ENCODE data around the gene CFAP53. TPM values are rescaled to one million over a fixed set of nuclear protein-coding genes. Genes with fewer than 3 reads are reported as not detected.

CFAP53 gene
- polyA plus RNA-seq, 1 of the 3 experiments (the other 2 are of a cell fraction), result 1.6 TPM

DNA sequence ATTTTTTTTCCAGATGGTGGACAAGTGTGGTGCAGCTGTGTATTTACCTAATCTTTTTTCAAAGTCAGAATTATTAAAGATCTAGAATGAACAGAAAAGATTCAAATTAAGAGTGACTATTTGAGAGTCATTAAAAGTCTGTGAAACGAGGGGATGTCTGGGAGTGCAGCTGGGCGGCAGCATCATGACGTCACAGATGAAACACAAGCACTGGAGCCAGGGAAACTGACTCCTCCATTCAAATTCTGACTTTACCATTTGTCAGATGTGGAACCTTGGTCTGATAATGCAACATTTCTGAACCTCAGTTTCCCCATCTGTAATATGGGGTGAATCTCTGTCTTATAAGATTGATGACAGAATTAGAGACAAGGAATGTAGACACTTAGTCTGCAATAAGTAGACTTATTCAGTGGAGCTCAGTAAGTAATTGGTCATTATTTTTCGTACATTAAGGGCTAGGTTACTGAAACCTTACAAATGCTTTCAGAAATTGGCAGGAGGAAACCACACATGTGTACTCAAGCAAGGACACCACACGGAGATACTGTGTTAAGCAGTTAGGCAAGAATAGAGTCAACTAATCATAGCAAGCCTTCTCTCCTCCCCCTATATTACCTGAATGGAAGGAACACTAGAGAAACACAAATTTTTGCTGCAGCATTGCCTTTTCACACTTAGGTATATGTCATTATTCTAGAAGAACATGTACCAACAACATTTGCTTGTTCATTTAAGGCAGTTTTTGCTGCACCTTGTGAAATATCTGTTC lies 49.0 kb upstream of the CFAP53 start (continued):
- TF ChIP-seq TAF1 (IDR thresholded peaks at IDR 0.05; ENCODE audit: borderline replicate concordance, low read depth, low read length) (no peak), NFIC (IDR thresholded peaks at IDR 0.05; ENCODE audit: borderline replicate concordance) (no peak), JUND (IDR thresholded peaks at IDR 0.05) (no peak), TEAD4 (IDR thresholded peaks at IDR 0.05; ENCODE audit: borderline replicate concordance, insufficient read depth) (no peak), FOXM1 (IDR thresholded peaks at IDR 0.05; ENCODE audit: low read depth) (no peak)

DNA sequence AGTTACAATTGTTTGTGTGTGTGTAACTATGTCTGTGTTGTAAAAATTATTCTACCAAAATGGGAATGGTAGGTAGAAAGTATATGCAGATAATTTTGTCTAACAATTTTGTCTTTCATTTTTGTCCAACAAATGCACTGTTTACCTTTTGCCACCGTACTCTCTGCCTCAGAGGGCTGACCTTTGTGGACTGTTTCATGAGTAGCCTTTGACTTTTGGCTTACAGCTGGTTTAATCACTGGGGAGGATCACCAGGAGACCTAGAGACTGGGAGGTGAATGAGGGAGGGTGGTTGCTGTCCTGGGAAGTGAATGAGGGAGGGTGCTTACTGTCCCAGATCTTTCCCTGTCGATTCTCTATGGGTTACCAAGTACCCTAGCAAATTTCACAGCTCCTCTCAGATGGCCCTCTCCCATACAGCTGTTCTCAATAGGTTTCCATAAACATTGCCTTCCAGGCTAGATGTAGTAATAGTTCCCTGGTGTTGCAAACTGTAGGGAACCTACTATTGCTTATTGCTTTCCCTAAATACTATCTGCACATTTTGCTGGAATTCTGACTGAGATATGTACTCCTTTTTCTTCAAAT lies 47.7 kb upstream of the CFAP53 start:
- 0% methylated on average over 2 of the region's 2 CpGs for WGBS (ENCODE audit: low lambda C conversion rate)
- Histone ChIP-seq H3K9me2 (no peaks in the 10 kb centered on the region), H3K27me3 (ENCODE audit: insufficient read depth) (no peaks in the 10 kb centered on the region), H3K4me2 (no peak overlapping the region), H2AFZ (ENCODE audit: low read depth) (no peak overlapping the region), H3K36me3 (replicated peaks in 1 of 2; ENCODE audit: control insufficient read depth in 1 of 2, insufficient read depth in 2 of 2, low read length in 1 of 2) (no peaks in the 10 kb centered on the region), H3K4me3 (ENCODE audit: low read depth in 2 of 2, low read length in 1 of 2) (no peak overlapping the region), H3K79me2 (ENCODE audit: insufficient read depth) (no peaks in the 10 kb centered on the region), H3K9ac (no peak overlapping the region), H3K4me1 (ENCODE audit: control insufficient read depth in 1 of 2, insufficient read depth in 2 of 2, low read depth in 1 of 2, low read length in 1 of 2) (no peaks in the 10 kb centered on the region), H4K20me1 (ENCODE audit: insufficient read depth) (no peaks in the 10 kb centered on the region), H3F3A (replicated peaks; ENCODE audit: insufficient read depth) (no peaks in the 10 kb centered on the region), H3K9me3 (no peaks in the 10 kb centered on the region), H3K27ac (ENCODE audit: low read depth in 2 of 2, low read length in 1 of 2) (no peak overlapping the region)
- POLR2A ChIA-PET, result no interaction called here
- no peak for DNase-seq
- TF ChIP-seq, protein P1, sequence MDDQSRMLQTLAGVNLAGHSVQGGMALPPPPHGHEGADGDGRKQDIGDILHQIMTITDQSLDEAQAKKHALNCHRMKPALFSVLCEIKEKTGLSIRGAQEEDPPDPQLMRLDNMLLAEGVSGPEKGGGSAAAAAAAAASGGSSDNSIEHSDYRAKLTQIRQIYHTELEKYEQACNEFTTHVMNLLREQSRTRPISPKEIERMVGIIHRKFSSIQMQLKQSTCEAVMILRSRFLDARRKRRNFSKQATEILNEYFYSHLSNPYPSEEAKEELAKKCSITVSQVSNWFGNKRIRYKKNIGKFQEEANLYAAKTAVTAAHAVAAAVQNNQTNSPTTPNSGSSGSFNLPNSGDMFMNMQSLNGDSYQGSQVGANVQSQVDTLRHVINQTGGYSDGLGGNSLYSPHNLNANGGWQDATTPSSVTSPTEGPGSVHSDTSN (IDR thresholded peaks at IDR 0.05), result no peak
- no peak for TF ChIP-seq YY1 (IDR thresholded peaks at IDR 0.05; ENCODE audit: low read depth)
- CTCF ChIA-PET, result interaction anchor here (0.9 kb wide), 1 partner anchor 24 kb away, joined by 3 read pairs; no protein-coding TSS in a partner anchor

DNA sequence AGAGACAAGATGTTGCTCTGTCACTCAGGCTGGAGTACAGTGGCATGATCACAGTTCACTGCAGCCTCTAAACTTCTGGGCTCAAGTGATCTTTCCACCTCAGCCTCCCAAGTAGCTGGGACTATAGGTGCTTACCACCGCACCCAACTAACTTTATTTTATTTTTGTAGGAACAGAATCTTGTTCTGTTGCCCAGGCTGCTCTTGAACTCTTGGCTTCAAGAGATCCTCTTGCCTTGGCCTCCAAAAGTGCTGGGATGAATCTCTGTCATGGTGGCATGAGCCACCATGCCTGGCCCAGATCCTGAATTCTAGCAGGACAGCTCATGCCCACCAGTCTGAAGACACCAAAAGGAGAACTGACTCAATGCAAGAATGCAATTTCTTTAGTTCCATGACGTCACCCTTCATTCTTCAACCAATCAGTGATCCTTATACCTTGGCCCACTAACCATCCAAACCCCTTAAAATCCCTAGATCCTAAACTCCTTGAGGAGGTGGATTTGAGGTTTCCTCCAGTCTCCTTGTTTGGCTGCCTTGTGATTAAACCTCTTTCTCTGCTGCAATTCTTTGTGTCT lies 46.8 kb upstream of the CFAP53 start:
- TF ChIP-seq FOXJ3 (CRISPR knock-in tag; IDR thresholded peaks at IDR 0.05) (no peak), EZH2phosphoT487 (IDR thresholded peaks at IDR 0.05; ENCODE audit: borderline replicate concordance, low read depth) (no peak), CHD2 (IDR thresholded peaks at IDR 0.05; ENCODE audit: low read length, partially characterized antibody) (no peak)
- TF ChIP-seq, protein P2, sequence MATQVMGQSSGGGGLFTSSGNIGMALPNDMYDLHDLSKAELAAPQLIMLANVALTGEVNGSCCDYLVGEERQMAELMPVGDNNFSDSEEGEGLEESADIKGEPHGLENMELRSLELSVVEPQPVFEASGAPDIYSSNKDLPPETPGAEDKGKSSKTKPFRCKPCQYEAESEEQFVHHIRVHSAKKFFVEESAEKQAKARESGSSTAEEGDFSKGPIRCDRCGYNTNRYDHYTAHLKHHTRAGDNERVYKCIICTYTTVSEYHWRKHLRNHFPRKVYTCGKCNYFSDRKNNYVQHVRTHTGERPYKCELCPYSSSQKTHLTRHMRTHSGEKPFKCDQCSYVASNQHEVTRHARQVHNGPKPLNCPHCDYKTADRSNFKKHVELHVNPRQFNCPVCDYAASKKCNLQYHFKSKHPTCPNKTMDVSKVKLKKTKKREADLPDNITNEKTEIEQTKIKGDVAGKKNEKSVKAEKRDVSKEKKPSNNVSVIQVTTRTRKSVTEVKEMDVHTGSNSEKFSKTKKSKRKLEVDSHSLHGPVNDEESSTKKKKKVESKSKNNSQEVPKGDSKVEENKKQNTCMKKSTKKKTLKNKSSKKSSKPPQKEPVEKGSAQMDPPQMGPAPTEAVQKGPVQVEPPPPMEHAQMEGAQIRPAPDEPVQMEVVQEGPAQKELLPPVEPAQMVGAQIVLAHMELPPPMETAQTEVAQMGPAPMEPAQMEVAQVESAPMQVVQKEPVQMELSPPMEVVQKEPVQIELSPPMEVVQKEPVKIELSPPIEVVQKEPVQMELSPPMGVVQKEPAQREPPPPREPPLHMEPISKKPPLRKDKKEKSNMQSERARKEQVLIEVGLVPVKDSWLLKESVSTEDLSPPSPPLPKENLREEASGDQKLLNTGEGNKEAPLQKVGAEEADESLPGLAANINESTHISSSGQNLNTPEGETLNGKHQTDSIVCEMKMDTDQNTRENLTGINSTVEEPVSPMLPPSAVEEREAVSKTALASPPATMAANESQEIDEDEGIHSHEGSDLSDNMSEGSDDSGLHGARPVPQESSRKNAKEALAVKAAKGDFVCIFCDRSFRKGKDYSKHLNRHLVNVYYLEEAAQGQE (IDR thresholded peaks at IDR 0.05; ENCODE audit: low read depth, low read length), result no peak
- Histone ChIP-seq H3K9ac (no peak overlapping the region), H2AFZ (ENCODE audit: low read depth) (no peak overlapping the region), H3F3A (replicated peaks; ENCODE audit: insufficient read depth) (no peaks in the 10 kb centered on the region), H3K4me2 (no peak overlapping the region), H3K27ac (ENCODE audit: low read depth in 2 of 2, low read length in 1 of 2) (no peak overlapping the region), H3K4me3 (ENCODE audit: low read depth in 2 of 2, low read length in 1 of 2) (no peak overlapping the region), H3K9me2 (no peaks in the 10 kb centered on the region), H3K36me3 (replicated peaks in 1 of 2; ENCODE audit: control insufficient read depth in 1 of 2, insufficient read depth in 2 of 2, low read length in 1 of 2) (no peaks in the 10 kb centered on the region), H3K27me3 (ENCODE audit: insufficient read depth) (no peaks in the 10 kb centered on the region), H3K4me1 (ENCODE audit: control insufficient read depth in 1 of 2, insufficient read depth in 2 of 2, low read depth in 1 of 2, low read length in 1 of 2) (peaks cover 0 to 2% of the 10 kb centered on the region in 2 experiments; a peak in 1 of 4 replicates), H3K9me3 (no peaks in the 10 kb centered on the region), H4K20me1 (ENCODE audit: insufficient read depth) (no peaks in the 10 kb centered on the region), H3K79me2 (ENCODE audit: insufficient read depth) (no peaks in the 10 kb centered on the region)
- ChIA-PET POLR2A (no interaction called here), CTCF (no interaction called here)
- WGBS (ENCODE audit: low lambda C conversion rate), result 41% methylated on average over 2 of the region's 2 CpGs
- no peak for DNase-seq
